CMK (cell line): ENCODE measurements around the gene SLC13A3.

Experiments used
- DNase-seq: peaks from one replicate; pipeline ENCODE4 v3.0.0-alpha.2; 2010; ENCODE audit warnings: low read depth

The SLC13A3 gene

GRCh38 chr20:46605181-46605580 lies 46.1 kb downstream of the SLC13A3 start:
- no peak for DNase-seq

- no peak for DNase-seq
Observed at GRCh38 chr20:46604551-46605133, 46.6 kb downstream of the SLC13A3 start.

- DNase-seq: no peak
Observed at GRCh38 chr20:46602429-46602828, 48.8 kb downstream of the SLC13A3 start.

GRCh38 chr20:46601603-46602122 lies 49.6 kb downstream of the SLC13A3 start:
- DNase-seq: no peak

- no peak for DNase-seq
Observed at GRCh38 chr20:46600286-46600752, 50.9 kb downstream of the SLC13A3 start.

GRCh38 chr20:46599227-46599987 lies 51.9 kb downstream of the SLC13A3 start:
- no peak for DNase-seq

GRCh38 chr20:46595933-46596332 lies 55.3 kb downstream of the SLC13A3 start:
- no peak for DNase-seq

GRCh38 chr20:46594725-46595124 lies 56.5 kb downstream of the SLC13A3 start:
- DNase-seq: no peak

- no peak for DNase-seq
Observed at GRCh38 chr20:46592580-46593362, 58.5 kb downstream of the SLC13A3 start.

- DNase-seq: no peak
Observed at GRCh38 chr20:46590443-46590842, 60.8 kb downstream of the SLC13A3 start.

GRCh38 chr20:46588532-46589511 lies 62.4 kb downstream of the SLC13A3 start:
- DNase-seq: peak; percentile 35

- no peak for DNase-seq
Observed at GRCh38 chr20:46587986-46588385, 63.3 kb downstream of the SLC13A3 start.

GRCh38 chr20:46586724-46587123 lies 64.5 kb downstream of the SLC13A3 start:
- no peak for DNase-seq

- DNase-seq: no peak
Observed at GRCh38 chr20:46584508-46584907, 66.8 kb downstream of the SLC13A3 start.

- no peak for DNase-seq
Observed at GRCh38 chr20:46583411-46584214, 67.6 kb downstream of the SLC13A3 start.

- DNase-seq: no peak
Observed at GRCh38 chr20:46582648-46583047, 68.6 kb downstream of the SLC13A3 start.

GRCh38 chr20:46581391-46581790 lies 69.9 kb downstream of the SLC13A3 start:
- no peak for DNase-seq

- no peak for DNase-seq
Observed at GRCh38 chr20:46580613-46581205, 70.5 kb downstream of the SLC13A3 start.

- no peak for DNase-seq
Observed at GRCh38 chr20:46578745-46579144, 72.5 kb downstream of the SLC13A3 start.

- DNase-seq: no peak
Observed at GRCh38 chr20:46576774-46577395, 74.4 kb downstream of the SLC13A3 start.
